NCI-H1436 treated with DMSO at 0.1 percent for 48 hours (cell line): Measurements from ENCODE around the gene KIAA0040.

Experiments
- DNase-seq: peaks from one replicate; lab custom pipeline; 2025; lab: John Stamatoyannopoulos, UW

KIAA0040 gene

GRCh38 chr1:175171036-175171913 lies 21.3 kb downstream of the KIAA0040 start:
- no peak for DNase-seq

DNA sequence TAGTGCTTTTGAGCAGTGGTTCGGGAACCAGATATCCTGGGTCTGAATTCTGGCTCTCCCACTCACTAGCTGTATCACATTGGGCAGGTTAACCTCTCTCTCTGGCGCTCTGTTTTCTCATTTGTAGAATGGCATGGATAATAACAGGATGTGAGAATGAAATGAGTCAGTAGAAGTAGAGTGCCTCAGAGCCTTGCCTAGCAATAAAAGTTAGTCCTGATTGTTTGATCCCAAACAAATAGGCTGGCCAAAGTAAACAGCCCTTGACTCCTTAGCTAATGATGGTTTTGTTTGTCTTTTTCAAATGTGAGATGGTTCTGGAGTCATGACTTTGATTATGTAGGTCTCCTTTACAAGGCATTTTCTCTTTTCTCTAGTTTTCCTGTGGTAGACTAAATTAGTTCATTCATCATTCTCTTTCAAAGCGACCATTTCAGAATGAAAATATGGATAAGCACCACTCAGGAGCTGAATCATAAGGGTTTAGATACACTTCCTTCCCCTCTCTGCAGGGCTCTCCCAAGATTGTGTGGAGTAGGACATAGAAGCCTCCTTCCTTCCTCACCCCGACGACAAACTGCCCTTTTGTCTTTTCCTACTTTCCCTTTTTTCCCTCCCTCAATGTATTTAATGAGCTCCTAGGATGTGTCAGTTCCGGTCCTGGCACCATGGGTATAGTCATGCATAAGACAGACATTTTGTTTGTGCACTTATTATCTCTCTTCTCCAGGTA lies 23.1 kb downstream of the KIAA0040 start:
- no peak for DNase-seq

DNA sequence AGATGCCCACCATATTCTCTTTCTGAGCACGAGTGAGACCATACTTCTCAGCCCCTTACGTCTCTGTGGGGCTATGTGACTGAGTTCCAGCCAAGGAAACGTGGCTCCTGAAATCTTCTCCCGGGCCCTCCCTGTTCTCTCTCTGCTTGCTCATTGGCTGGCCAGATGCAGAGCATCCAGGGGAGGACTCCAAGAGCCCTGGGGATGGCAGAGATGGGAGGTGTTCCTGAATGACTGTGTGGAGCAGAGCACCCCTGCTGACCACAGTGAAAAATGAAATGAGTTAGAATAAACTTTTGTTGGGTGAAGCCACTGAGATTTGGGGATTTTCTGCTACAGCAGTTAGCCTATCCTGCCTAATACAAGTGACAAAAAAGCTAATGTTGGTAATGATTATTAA lies 23.8 kb downstream of the KIAA0040 start:
- no peak for DNase-seq

- DNase-seq, result no peak
These were observed 24.7 kb downstream of the KIAA0040 start for GRCh38 chr1:175167861-175168260.

DNA sequence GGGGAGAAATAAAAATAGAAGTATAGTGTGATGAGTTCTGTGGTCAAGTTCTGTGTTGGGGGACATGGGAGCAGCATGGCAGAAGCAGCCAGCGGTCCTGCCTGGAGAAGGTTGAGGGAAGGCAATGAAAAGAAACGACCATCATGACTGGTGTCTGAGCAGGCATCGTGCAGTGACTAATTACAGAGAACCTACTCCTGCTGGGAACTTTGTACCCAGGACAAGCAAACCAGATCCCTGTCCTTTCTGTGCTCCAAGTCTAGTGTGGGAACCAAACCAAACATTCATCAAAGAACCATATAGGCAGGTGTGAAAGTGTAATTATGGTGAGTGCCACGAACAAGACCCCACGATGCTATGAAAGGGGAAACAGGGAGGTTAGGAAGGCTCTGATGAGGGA lies 25.8 kb downstream of the KIAA0040 start:
- DNase-seq, result no peak

DNA sequence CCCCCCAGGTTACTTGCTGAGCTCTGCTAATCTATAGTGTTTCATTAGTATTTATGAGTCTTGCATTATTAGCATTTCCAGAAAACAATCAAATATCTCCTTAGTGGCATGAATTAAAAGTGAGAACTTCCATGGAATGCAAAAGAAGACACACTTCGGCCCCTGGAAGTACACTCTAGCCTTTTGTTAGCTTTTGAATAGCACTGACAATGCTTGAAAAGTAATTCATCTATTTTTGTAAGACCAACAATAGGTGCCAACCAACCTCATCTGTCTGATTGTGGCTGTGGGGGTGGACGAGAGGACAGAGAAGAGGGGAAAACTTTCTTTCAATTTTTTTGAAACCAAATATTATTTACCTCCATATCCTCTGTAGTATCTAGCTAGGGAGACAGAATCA lies 27.8 kb downstream of the KIAA0040 start:
- no peak for DNase-seq

- DNase-seq, result no peak
These were observed 28.9 kb downstream of the KIAA0040 start for GRCh38 chr1:175163702-175164101.

DNA sequence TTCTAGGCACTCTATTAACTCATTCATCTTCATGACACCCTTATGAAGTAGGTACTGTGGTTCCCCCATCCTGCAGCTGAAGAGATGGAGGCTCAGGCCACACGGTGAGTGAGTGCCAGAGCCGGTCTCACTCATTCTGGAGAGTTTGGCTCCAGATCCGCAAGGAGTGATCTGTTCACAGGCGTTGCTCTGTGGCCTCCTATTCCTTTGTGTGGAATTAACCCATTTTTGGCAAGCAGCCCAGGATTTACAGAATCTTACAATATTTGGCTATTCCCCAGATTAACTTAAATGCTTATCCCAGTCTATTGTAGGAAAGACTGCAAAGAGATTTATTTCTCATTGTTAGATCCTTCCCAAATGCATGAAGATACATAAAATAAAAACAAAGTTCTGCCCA lies 29.6 kb downstream of the KIAA0040 start:
- DNase-seq, result no peak

GRCh38 chr1:175158170-175158591 lies 34.4 kb downstream of the KIAA0040 start:
- no peak for DNase-seq

- no peak for DNase-seq
These were observed 35.4 kb downstream of the KIAA0040 start for GRCh38 chr1:175157200-175157599.

DNA sequence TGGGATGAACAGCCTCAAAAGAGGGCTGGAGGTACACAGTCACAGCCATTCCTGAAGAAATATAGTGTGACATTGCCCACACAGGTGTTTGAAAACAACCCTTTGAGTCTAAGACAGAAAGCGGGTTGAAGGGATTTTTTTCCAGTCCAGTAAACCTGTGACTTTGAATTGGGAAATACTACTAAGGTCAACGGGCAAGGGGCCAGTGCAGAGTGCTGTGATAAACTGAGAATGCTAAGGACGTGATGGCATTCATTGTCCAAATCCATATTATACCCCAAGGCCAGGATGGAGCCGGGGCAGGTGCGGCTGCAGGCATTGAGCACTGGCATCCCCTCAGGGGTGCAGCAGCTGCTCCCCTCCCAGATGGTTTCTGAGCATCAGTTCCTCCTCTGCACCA lies 36.6 kb downstream of the KIAA0040 start:
- no peak for DNase-seq

DNA sequence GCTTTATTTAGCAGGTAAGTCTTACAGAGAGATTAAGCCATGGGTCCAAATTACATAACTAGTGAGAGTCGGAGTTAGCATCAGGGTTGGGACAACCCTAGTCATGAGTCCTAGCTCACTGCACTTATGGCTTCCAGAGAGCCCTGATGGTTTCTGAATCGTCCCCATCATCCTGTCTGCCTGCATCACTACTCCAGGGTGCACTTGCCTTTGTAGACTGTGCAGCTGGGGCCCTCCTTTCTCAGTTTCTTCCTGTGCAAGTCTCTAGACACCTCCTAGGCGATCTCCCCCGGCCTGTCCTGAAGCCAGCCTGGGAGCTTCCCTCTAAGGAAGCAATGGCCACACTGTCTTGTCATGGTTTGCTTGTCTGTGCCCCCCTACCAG lies 37.1 kb downstream of the KIAA0040 start:
- no peak for DNase-seq

DNA sequence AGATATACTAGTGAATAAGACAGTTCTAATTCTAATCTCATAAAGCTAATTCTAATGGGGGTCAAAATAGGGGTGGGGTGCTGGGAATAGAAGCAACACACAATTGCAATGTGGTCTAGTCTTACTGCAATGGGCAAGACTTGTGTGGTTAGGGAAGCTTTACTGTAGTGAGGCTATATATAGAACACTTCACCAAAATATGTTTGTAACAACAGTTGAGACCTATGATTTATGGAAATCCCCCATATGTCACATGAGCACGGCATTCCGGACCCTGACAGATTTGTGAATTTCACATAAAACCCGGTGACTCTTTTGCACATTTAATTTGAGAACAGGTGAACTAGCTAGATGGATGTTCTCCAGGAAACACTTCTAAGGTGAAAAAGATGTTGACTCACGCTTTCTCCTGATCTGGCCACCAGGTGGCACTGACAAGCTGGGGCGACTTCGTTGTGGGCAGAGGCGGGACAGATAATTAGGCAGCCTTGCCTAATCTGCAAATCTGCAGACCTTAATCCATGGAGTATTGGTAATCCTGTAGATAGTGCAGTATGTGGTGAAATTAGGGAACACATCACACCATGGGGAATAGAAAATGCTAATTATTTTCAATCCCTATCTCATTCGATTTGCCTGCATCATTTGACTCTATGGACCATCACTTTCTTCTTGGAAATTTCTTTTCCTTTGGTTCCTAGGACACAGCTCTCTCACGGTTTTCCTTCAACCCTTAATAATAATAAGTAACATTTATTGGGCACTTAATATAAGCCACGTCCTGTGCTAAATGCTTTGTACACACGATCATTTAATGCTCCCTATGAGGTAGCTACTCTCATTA lies 37.7 kb downstream of the KIAA0040 start:
- DNase-seq, result no peak

DNA sequence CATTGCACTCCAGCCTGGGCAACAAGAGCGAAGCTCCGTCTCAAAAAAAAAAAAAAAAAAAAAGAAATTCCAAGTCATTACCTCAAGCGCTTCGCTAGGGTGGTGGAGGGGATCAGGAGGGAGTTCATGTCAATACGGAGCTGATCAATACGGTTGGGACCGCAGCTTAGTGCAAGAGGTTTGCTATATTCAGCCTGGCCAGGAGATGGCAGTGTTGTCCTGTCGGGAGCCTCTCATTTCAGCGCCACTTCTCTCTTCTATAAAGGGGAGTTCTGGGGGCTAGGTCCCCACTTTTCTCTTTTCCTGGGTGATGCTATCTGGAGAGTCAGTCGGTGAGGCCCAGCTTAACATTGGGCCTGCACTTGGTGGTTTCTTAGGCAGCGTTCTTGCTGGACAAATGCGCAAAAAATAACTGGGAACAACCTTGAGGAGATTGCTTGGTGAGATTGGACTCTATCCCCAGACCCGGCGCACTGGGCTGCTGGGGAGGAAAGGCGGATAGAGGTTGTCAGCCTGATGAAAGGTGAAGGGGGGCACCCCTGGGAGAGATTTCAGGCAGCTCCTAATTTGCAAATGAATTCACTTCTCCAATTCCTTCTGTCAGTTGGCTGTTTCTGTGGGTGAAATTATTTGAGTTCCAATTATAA lies 40.4 kb downstream of the KIAA0040 start:
- DNase-seq, result no peak

DNA sequence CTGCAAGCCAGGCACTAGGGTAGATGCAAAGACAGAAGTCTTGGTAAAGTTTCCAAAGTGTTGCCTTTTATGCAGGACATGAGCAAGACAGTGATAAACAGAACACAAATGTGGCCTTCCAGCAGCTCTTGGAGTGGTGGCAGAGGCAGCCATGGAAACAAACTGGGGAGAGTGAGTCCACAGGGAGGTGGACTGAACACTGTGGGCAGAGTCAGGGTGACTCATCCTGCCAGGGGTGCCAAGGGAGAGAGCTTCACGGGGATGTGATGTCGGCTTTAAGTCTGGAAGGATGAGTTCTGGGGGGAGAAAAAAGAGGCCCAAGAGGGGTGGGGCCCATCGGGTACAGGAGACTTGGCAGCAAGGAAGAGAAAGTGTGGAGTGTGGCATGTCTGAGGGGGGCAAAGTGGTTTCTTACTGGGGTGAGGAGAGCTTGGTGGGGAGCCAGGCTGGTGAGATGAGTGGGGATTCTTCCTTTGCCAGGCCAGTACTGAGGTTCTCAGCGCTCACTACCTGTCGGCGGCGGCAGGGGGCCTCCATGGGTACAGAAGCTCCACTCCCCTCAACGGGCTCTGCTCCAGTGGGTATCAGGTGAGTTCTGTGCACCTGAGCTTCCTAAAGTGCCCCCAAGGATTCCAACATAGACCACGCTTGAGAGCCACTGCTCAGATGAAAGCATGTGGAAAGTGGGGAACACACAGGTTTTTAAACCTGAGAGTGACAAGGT lies 41.8 kb downstream of the KIAA0040 start:
- no peak for DNase-seq

- DNase-seq, result no peak
These were observed 44.5 kb downstream of the KIAA0040 start for GRCh38 chr1:175148068-175148467.

DNA sequence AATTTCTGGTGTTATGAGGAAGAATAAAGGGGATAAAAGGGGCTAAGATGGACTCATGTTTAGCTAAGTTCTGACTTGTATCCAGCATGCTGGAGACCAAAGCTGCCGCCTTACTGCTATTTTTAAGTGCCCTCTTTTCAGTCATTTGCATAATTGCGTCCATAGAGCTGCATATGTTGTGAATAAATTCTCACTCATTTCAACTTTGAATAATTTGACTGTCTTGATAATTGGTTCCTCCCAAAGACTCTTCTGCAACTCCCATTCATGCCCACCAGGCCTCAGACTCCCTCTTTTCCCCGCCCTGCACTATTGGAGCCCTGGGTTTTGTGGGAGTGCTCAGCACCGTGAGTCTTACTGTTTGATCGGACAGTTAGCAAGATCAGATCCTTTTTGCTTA lies 45.0 kb downstream of the KIAA0040 start:
- no peak for DNase-seq

DNA sequence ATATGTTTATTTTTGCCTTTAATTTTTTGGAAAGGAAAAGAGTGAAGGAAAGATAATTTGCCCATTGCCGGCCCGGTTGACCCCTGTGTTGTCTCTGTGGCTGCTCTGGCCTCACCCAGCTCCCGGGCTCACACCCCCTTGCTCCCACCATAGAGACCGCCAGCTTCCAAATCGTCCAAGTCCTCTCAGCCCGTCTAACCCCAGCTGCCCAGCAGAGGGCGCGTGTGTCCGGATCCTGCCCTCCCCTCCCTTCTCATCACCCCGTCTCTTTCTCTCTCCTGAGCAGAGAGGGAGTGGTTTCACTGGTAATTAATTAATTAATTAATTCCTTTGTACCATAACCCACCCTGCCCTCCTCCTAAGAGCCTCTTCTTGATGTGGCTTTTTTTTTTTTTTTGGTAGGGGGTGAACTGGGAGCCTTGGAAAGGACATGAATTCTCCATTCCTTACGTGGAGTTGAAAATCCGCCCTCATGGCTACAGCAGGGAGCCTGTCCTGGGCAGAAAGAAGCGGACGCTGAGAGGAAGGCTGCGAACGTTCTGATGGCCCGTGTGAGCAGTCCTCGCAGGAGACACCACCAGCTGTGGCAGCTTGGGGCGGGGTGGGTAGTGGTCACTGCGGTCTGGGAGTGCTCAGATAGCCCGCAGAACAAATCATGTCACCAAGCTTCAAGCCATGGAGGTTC lies 45.9 kb downstream of the KIAA0040 start:
- no peak for DNase-seq

- no peak for DNase-seq
These were observed 46.6 kb downstream of the KIAA0040 start for GRCh38 chr1:175145899-175146528.

DNA sequence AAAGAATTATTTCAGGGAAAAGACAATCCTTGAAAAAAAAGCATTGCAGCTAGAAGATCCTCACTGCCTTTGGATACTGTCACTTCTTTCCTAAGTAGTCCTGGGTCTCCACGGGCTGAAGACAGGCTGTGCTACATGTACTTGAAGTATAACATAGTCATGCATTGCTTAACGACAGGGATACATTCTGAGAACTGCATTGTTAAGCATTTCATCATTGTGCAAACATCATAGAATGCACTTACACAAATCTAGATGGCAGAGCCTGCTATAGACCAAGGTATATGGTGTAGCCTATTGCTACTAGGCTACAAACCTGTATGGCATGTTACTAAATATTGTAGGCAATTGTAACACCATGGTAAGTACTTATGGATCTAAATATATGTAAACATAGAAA lies 54.0 kb downstream of the KIAA0040 start:
- no peak for DNase-seq
